Astrocyte (in vitro differentiated cells and primary cell): ENCODE data around the gene TSC2. TPM values are rescaled to one million over a fixed set of nuclear protein-coding genes. Genes with fewer than 3 reads are reported as not detected.
"Not testable (repeated sequence)": the region's sequence is repeated elsewhere in the genome, so short reads cannot be mapped to it uniquely, and the experiment has no call there.

Source experiments
- DNase-seq: peaks from one replicate; pipeline ENCODE4 v3.0.0-alpha.2; 2010; ENCODE audit warnings: low read depth
- FAIRE-seq: peaks from 2 replicates; lab custom pipeline; 2011; peaks lifted over from hg19 to GRCh38; lab: Jason Lieb, UNC
- H2AFZ ChIP-seq: 2 replicates; pipeline ENCODE4 v1.6.0; 2012; ENCODE audit warnings: low read depth, low read length, inconsistent platforms
- H3K27ac ChIP-seq: 2 replicates; pipeline ENCODE4 v1.5.1; 2011; ENCODE audit warnings: low read depth, low read length, inconsistent platforms
- H3K27me3 ChIP-seq: 2 replicates; pipeline ENCODE4 v1.6.0; 2011; ENCODE audit warnings: low read length, inconsistent platforms; ENCODE audit not compliant: insufficient read depth
- H3K36me3 ChIP-seq: 2 replicates; pipeline ENCODE4 v1.5.1; 2011; ENCODE audit warnings: low read length, inconsistent platforms; ENCODE audit not compliant: insufficient read depth
- H3K4me1 ChIP-seq: 2 replicates; pipeline ENCODE4 v1.5.1; 2011; ENCODE audit warnings: low read length, inconsistent platforms; ENCODE audit not compliant: insufficient read depth
- H3K4me2 ChIP-seq: 2 replicates; pipeline ENCODE4 v1.6.0; 2012; ENCODE audit warnings: low read length, inconsistent platforms
- H3K4me3 ChIP-seq: 2 replicates; pipeline ENCODE4 v1.5.1; 2011; ENCODE audit warnings: low read depth, mild to moderate bottlenecking, low read length, inconsistent platforms; ENCODE audit not compliant: insufficient read depth
- H3K79me2 ChIP-seq: 2 replicates; pipeline ENCODE4 v1.6.0; 2012; ENCODE audit warnings: mild to moderate bottlenecking, low read length, inconsistent platforms; ENCODE audit not compliant: insufficient read depth
- H3K9ac ChIP-seq: 2 replicates; pipeline ENCODE4 v1.6.0; 2012; ENCODE audit warnings: mild to moderate bottlenecking, low read length, inconsistent platforms
- H3K9me3 ChIP-seq: 2 replicates; pipeline ENCODE4 v1.5.1; 2012; ENCODE audit warnings: low read depth, mild to moderate bottlenecking, low read length, inconsistent platforms; ENCODE audit not compliant: insufficient read depth
- H4K20me1 ChIP-seq: 2 replicates; pipeline ENCODE4 v1.6.0; 2012; ENCODE audit warnings: low read length, inconsistent platforms; ENCODE audit not compliant: insufficient read depth
- H3K27ac Mint-ChIP-seq: one replicate; pipeline ENCODE4 v1.8.0; 2021; ENCODE audit warnings: mild to moderate bottlenecking, mixed read lengths; ENCODE audit not compliant: unreplicated experiment
- H3K27me3 Mint-ChIP-seq: one replicate; pipeline ENCODE4 v1.8.0; 2021; ENCODE audit warnings: low read depth, mixed read lengths; ENCODE audit not compliant: unreplicated experiment
- H3K36me3 Mint-ChIP-seq: one replicate; pipeline ENCODE4 v1.8.0; 2021; ENCODE audit warnings: low read depth, mixed read lengths; ENCODE audit not compliant: unreplicated experiment
- H3K4me1 Mint-ChIP-seq: one replicate; pipeline ENCODE4 v1.8.0; 2021; ENCODE audit warnings: low read depth, mixed read lengths; ENCODE audit not compliant: unreplicated experiment
- H3K4me3 Mint-ChIP-seq: one replicate; pipeline ENCODE4 v1.8.0; 2021; ENCODE audit warnings: mild to moderate bottlenecking, moderate library complexity, mixed read lengths; ENCODE audit not compliant: unreplicated experiment
- H3K9me3 Mint-ChIP-seq: one replicate; pipeline ENCODE4 v1.8.0; 2021; ENCODE audit warnings: mild to moderate bottlenecking, mixed read lengths; ENCODE audit not compliant: unreplicated experiment
- EZH2 ChIP-seq: IDR thresholded peaks from 2 replicates; pipeline ENCODE4 v1.6.1; 2012; ENCODE audit warnings: mild to moderate bottlenecking, low read length, inconsistent platforms; ENCODE audit not compliant: insufficient read depth
- total RNA-seq: library from RNA; stranded (reverse); gene quantifications from 2 replicates; pipeline ENCODE4 v1.2.1, GENCODE V29; 2021
- TF ChIP-seq, protein P1 (sequence below): IDR thresholded peaks from 2 replicates; pipeline ENCODE4 v1.5.1; 2011; ENCODE audit warnings: low read depth, mild to moderate bottlenecking, inconsistent platforms, low read length, moderate library complexity; ENCODE audit not compliant: insufficient read depth

TSC2 gene
- total RNA-seq, 1 donor from 2014 or later, result 89.5 TPM

DNA sequence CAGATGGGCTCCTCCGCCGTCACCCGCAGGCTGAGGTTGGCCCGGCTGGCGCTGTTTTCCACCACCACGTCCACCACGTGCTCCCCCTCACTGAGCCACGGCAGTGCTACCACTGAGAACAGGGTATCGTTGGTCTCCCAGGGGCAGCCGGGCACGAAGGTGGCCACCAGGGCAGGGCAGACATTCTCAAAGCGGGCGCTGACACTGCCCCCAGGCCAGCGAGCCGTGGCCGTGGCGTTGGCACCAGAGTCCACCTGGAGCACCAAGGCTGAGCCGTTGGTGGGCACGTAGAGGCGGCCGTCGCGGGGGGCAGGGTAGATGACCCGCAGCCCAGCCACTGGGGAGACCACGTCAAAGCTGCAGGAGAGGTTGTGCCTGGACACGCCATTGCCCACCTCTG, 66.4 kb downstream of the TSC2 start:
- H3K9me3 ChIP-seq, FAIRE-seq, H3K27ac ChIP-seq, H3K4me3 ChIP-seq, H3K4me1 Mint-ChIP-seq, H2AFZ ChIP-seq, H3K27me3 ChIP-seq, H3K4me2 ChIP-seq, H4K20me1 ChIP-seq, H3K9me3 Mint-ChIP-seq, H3K36me3 ChIP-seq, H3K27me3 Mint-ChIP-seq, H3K27ac Mint-ChIP-seq, DNase-seq, H3K4me3 Mint-ChIP-seq, H3K4me1 ChIP-seq, H3K36me3 Mint-ChIP-seq, H3K9ac ChIP-seq: not testable (repeated sequence)
- H3K79me2 ChIP-seq, result peaks cover 13% of the 10 kb centered on the region

DNA sequence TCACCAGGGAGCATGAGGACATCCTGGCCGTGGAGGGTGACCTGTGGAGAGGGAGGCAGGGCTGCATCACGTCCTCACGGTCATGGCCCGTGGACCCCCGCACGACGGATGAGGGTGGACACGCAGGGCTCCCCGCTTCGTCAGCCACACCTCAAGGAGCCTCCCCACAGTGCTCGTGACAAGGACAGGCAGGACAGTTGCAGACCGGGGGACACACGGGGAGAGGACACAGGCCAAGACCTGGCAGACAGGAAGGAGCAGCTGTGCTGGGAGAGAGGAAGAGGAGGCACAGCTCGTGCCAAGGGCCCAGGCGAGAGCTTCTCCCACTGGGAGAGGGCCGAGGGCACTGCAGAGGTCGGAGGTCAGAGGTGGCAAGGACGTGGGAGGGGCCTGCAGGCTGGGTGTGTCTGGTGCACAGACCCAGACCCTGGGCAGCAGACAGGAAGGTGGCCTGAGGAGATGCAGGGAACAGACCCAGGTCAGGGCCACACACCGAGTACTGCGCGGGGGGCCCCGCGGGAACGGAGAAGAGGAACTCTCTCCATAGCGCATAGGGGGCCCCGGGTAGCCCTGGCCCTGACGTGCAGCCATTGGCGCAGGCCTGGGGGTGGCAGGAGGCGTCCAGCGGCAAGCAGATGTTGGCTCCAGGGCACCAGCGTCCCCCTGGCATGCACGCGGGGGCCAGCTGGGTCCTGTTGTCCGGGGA, 67.3 kb downstream of the TSC2 start:
- not testable (repeated sequence) for H3K27me3 Mint-ChIP-seq, H3K9me3 Mint-ChIP-seq, H3K9me3 ChIP-seq, H3K9ac ChIP-seq, H3K27ac Mint-ChIP-seq, H4K20me1 ChIP-seq, H3K36me3 ChIP-seq, H3K4me2 ChIP-seq, H3K4me3 Mint-ChIP-seq, H3K36me3 Mint-ChIP-seq, H3K4me1 Mint-ChIP-seq, H3K4me1 ChIP-seq, DNase-seq, H2AFZ ChIP-seq, H3K27me3 ChIP-seq, H3K4me3 ChIP-seq, H3K27ac ChIP-seq, FAIRE-seq
- H3K79me2 ChIP-seq, result peaks cover 17% of the 10 kb centered on the region

DNA sequence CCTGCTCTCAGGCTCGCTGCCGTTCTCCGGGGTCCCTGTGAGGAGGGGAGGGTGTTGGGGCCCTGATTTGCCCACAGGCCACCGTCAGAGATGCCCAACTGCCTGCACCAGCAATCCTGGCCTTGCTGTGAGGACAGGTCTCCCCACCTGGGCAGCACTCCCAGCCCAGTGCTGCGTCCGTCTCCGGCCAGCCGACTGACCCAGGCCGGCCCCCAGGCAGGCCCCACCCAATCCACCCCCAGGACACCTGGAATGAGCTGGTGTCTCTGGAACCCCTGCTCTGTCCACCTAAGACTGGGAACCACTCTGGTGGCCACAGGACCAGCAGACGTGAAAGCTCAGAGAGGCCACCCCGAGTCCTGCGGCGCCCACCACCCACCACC, 67.8 kb downstream of the TSC2 start:
- no peak overlapping the region for H3K27ac ChIP-seq
- Mint-ChIP-seq H3K4me1 (no peaks in the 10 kb centered on the region), H3K9me3 (no peaks in the 10 kb centered on the region), H3K36me3 (no peaks in the 10 kb centered on the region), H3K27ac (no peak overlapping the region), H3K4me3 (no peak overlapping the region), H3K27me3 (no peaks in the 10 kb centered on the region)
- H3K79me2 ChIP-seq, result peaks cover 22% of the 10 kb centered on the region
- no peak overlapping the region for H3K9ac ChIP-seq
- no peaks in the 10 kb centered on the region for H3K27me3 ChIP-seq
- no peak for TF ChIP-seq EZH2
- TF ChIP-seq, protein P1, sequence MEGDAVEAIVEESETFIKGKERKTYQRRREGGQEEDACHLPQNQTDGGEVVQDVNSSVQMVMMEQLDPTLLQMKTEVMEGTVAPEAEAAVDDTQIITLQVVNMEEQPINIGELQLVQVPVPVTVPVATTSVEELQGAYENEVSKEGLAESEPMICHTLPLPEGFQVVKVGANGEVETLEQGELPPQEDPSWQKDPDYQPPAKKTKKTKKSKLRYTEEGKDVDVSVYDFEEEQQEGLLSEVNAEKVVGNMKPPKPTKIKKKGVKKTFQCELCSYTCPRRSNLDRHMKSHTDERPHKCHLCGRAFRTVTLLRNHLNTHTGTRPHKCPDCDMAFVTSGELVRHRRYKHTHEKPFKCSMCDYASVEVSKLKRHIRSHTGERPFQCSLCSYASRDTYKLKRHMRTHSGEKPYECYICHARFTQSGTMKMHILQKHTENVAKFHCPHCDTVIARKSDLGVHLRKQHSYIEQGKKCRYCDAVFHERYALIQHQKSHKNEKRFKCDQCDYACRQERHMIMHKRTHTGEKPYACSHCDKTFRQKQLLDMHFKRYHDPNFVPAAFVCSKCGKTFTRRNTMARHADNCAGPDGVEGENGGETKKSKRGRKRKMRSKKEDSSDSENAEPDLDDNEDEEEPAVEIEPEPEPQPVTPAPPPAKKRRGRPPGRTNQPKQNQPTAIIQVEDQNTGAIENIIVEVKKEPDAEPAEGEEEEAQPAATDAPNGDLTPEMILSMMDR, result no peak
- FAIRE-seq, result no peak
- H3K4me2 ChIP-seq, result no peak overlapping the region
- no peak overlapping the region for H2AFZ ChIP-seq
- DNase-seq, result no peak
- no peaks in the 10 kb centered on the region for H3K4me1 ChIP-seq
- H3K36me3 ChIP-seq, result no peaks in the 10 kb centered on the region
- no peak overlapping the region for H3K4me3 ChIP-seq
- peaks cover 4% of the 10 kb centered on the region for H4K20me1 ChIP-seq
- no peaks in the 10 kb centered on the region for H3K9me3 ChIP-seq

DNA sequence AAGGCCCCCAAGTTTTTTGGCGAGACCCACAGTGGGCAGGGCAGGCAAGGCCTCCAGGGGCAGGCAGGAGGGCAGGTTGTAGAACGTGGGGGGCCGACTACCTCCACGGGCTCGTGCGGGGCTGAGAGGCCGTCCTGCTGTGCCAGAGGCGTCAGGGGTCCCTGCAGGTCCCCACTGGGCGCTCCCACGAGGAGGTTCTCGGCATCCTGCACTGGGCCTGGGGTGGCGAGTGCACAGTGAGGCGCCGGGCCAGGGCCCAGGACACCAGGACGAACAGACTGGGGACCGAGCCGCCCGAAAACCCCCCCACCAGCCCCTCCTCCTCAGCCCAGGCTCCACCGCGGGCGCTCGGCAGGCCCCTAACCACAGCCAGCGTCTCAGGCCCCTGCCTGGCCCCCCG, 68.6 kb downstream of the TSC2 start:
- H3K79me2 ChIP-seq, result peaks cover 30% of the 10 kb centered on the region
- H3K27ac ChIP-seq, H3K9me3 Mint-ChIP-seq, H3K4me2 ChIP-seq, H3K9ac ChIP-seq, H3K27me3 Mint-ChIP-seq, H3K4me1 Mint-ChIP-seq, H3K27ac Mint-ChIP-seq, H3K4me3 ChIP-seq, H3K4me3 Mint-ChIP-seq, H3K4me1 ChIP-seq, H2AFZ ChIP-seq, H3K36me3 ChIP-seq, H3K36me3 Mint-ChIP-seq, FAIRE-seq, DNase-seq, H4K20me1 ChIP-seq, H3K9me3 ChIP-seq, H3K27me3 ChIP-seq: not testable (repeated sequence)

DNA sequence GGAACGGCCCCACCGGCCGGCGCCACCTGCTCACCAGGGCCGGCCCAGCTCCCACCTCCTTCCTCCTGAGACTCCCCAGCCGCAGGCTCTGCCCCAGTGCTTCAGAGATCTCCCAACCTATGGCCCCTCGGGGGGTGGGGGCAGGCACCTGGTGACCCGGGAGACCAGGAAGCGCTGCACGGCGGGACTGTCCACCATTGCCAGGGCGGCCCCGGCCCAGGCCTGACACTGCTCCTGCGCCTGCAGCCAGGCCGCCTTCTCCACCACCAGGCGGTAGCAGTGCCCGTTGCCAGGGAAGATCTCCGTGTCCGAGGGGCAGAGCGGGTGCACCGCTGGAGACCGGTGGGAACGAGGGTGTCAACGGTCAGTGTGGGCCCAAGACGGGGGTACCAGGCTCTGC, 69.6 kb downstream of the TSC2 start:
- not testable (repeated sequence) for H3K4me3 ChIP-seq, H3K27me3 ChIP-seq, H3K27ac ChIP-seq, H3K36me3 ChIP-seq, FAIRE-seq, H3K27ac Mint-ChIP-seq, H3K4me1 ChIP-seq, H3K4me2 ChIP-seq, H3K9me3 Mint-ChIP-seq, H3K9me3 ChIP-seq, DNase-seq, H3K27me3 Mint-ChIP-seq, H3K4me3 Mint-ChIP-seq, H3K9ac ChIP-seq, H3K36me3 Mint-ChIP-seq, H3K4me1 Mint-ChIP-seq, H2AFZ ChIP-seq
- peaks cover 38% of the 10 kb centered on the region for H3K79me2 ChIP-seq
- peaks cover 16% of the 10 kb centered on the region for H4K20me1 ChIP-seq
